Neural progenitor cell (in vitro differentiated cells): ENCODE results near the gene PHF13. TPM values are rescaled to one million over a fixed set of nuclear protein-coding genes. Genes with fewer than 3 reads are reported as not detected.

Source experiments
- DNase-seq: peaks from one replicate; pipeline ENCODE4 v3.0.0-alpha.2; 2016; ENCODE audit warnings: low spot score
- H2AFZ ChIP-seq: fragments of 200-600 bp; sonication (generic); replicated peaks from 2 replicates; pipeline ENCODE4 v1.6.1; 2016; ENCODE audit warnings: antibody characterized with exemption
- H3F3A ChIP-seq: fragments of 200-600 bp; sonication (generic); 2 replicates; pipeline ENCODE4 v1.6.1; 2016; ENCODE audit warnings: antibody characterized with exemption, low read depth
- H3K27ac ChIP-seq: fragments of 200-600 bp; sonication (generic); 2 replicates; pipeline ENCODE4 v1.5.1; 2016; ENCODE audit warnings: mild to moderate bottlenecking
- H3K27me3 ChIP-seq: fragments of 200-600 bp; sonication (generic); 2 replicates; pipeline ENCODE4 v1.6.1; 2016; ENCODE audit warnings: mild to moderate bottlenecking, moderate library complexity
- H3K36me3 ChIP-seq: fragments of 200-600 bp; sonication (generic); 2 replicates; pipeline ENCODE4 v1.5.1; 2016
- H3K4me1 ChIP-seq: fragments of 200-600 bp; sonication (generic); 2 replicates; pipeline ENCODE4 v1.6.1; 2016; ENCODE audit warnings: mixed run types
- H3K4me2 ChIP-seq: fragments of 200-600 bp; sonication (generic); 2 replicates; pipeline ENCODE4 v1.6.1; 2016
- H3K4me3 ChIP-seq: fragments of 200-600 bp; sonication (generic); 2 replicates; pipeline ENCODE4 v1.5.1; 2016
- H3K79me2 ChIP-seq: fragments of 200-600 bp; sonication (generic); 2 replicates; pipeline ENCODE4 v1.6.1; 2016; ENCODE audit warnings: low read depth
- H3K9ac ChIP-seq: fragments of 200-600 bp; sonication (generic); 2 replicates; pipeline ENCODE4 v1.6.1; 2016
- H3K9me3 ChIP-seq: fragments of 200-600 bp; sonication (generic); 2 replicates; pipeline ENCODE4 v1.5.1; 2016; ENCODE audit warnings: low read depth
- H4K20me1 ChIP-seq: fragments of 200-600 bp; sonication (generic); 2 replicates; pipeline ENCODE4 v1.6.1; 2016; ENCODE audit warnings: low read depth
- H3K27ac Mint-ChIP-seq: 3 replicates; pipeline ENCODE4 v1.8.0; 2021; ENCODE audit warnings: mixed read lengths
- H3K27me3 Mint-ChIP-seq: 2 replicates; pipeline ENCODE4 v1.8.0; 2022; ENCODE audit warnings: low read depth, mild to moderate bottlenecking, inconsistent platforms, moderate library complexity, mixed read lengths; ENCODE audit not compliant: insufficient read depth
- H3K36me3 Mint-ChIP-seq: 3 replicates; pipeline ENCODE4 v1.8.0; 2021; ENCODE audit warnings: mixed read lengths
- H3K4me1 Mint-ChIP-seq: 3 replicates; pipeline ENCODE4 v1.8.0; 2021; ENCODE audit warnings: mixed read lengths
- H3K4me3 Mint-ChIP-seq: 3 replicates; pipeline ENCODE4 v1.8.0; 2021; ENCODE audit warnings: mild to moderate bottlenecking, moderate library complexity, mixed read lengths
- H3K9me3 Mint-ChIP-seq: 3 replicates; pipeline ENCODE4 v1.8.0; 2020; ENCODE audit warnings: mixed read lengths
- EZH2 ChIP-seq: fragments of 200-600 bp; sonication (generic); IDR thresholded peaks from 2 replicates; pipeline ENCODE4 v1.6.1; 2017; ENCODE audit warnings: antibody characterized with exemption, mild to moderate bottlenecking, moderate library complexity
- EZH2phosphoT487 ChIP-seq: fragments of 200-600 bp; sonication (generic); IDR thresholded peaks from 2 replicates; pipeline ENCODE4 v1.6.1; 2017; ENCODE audit warnings: antibody characterized with exemption
- total RNA-seq: library from RNA; depleted of rRNA; stranded (reverse); fragments of >200 nt; gene quantifications from 2 replicates; pipeline ENCODE4 v1.2.3, GENCODE V29; 2015; ENCODE audit warnings: low replicate concordance
- TF ChIP-seq, protein P1 (sequence below): fragments of 200-600 bp; sonication (generic); IDR thresholded peaks from 2 replicates; pipeline ENCODE4 v1.5.1; 2017; ENCODE audit warnings: antibody characterized with exemption, mild to moderate bottlenecking

The PHF13 gene
- total RNA-seq, 1 donor from 2014 or later: 32.0 TPM

GRCh38 chr1:6581561-6582305 is 31.8 kb upstream of the PHF13 start:
- H3K9me3 Mint-ChIP-seq: no peaks in the 10 kb centered on the region
- peaks cover 13% of the 10 kb centered on the region for H3K4me1 ChIP-seq
- H3K4me1 Mint-ChIP-seq: peaks cover 29% of the 10 kb centered on the region
- TF ChIP-seq, protein P1, sequence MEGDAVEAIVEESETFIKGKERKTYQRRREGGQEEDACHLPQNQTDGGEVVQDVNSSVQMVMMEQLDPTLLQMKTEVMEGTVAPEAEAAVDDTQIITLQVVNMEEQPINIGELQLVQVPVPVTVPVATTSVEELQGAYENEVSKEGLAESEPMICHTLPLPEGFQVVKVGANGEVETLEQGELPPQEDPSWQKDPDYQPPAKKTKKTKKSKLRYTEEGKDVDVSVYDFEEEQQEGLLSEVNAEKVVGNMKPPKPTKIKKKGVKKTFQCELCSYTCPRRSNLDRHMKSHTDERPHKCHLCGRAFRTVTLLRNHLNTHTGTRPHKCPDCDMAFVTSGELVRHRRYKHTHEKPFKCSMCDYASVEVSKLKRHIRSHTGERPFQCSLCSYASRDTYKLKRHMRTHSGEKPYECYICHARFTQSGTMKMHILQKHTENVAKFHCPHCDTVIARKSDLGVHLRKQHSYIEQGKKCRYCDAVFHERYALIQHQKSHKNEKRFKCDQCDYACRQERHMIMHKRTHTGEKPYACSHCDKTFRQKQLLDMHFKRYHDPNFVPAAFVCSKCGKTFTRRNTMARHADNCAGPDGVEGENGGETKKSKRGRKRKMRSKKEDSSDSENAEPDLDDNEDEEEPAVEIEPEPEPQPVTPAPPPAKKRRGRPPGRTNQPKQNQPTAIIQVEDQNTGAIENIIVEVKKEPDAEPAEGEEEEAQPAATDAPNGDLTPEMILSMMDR: no peak
- TF ChIP-seq EZH2 (no peak), EZH2phosphoT487 (no peak)
- H3K27ac Mint-ChIP-seq: no peak overlapping the region
- H3K79me2 ChIP-seq: peaks cover 26% of the 10 kb centered on the region
- peak overlapping the region; percentile 72 for H3K4me3 Mint-ChIP-seq
- no peak overlapping the region for H2AFZ ChIP-seq
- peaks cover 13% of the 10 kb centered on the region for H3F3A ChIP-seq
- no peak overlapping the region for H3K4me3 ChIP-seq
- H3K27me3 Mint-ChIP-seq: peaks cover 7% of the 10 kb centered on the region
- H3K4me2 ChIP-seq: no peak overlapping the region
- no peaks in the 10 kb centered on the region for H3K36me3 Mint-ChIP-seq
- H3K36me3 ChIP-seq: no peaks in the 10 kb centered on the region
- no peak for DNase-seq
- peaks cover 16% of the 10 kb centered on the region for H4K20me1 ChIP-seq
- H3K27ac ChIP-seq: no peak overlapping the region
- H3K9ac ChIP-seq: no peak overlapping the region
- no peaks in the 10 kb centered on the region for H3K9me3 ChIP-seq
- H3K27me3 ChIP-seq: no peaks in the 10 kb centered on the region

- Histone ChIP-seq H3K79me2 (peaks cover 26% of the 10 kb centered on the region), H3K27me3 (no peaks in the 10 kb centered on the region), H3K9me3 (no peaks in the 10 kb centered on the region), H3F3A (peaks cover 13% of the 10 kb centered on the region), H4K20me1 (peaks cover 16% of the 10 kb centered on the region), H2AFZ (no peak overlapping the region), H3K4me1 (peaks cover 13% of the 10 kb centered on the region), H3K4me3 (no peak overlapping the region), H3K27ac (no peak overlapping the region), H3K9ac (no peak overlapping the region), H3K4me2 (no peak overlapping the region), H3K36me3 (no peaks in the 10 kb centered on the region)
- Mint-ChIP-seq H3K27ac (no peak overlapping the region), H3K27me3 (peaks cover 7% of the 10 kb centered on the region), H3K36me3 (no peaks in the 10 kb centered on the region), H3K4me3 (peak overlapping the region; percentile 71), H3K9me3 (no peaks in the 10 kb centered on the region), H3K4me1 (peaks cover 29% of the 10 kb centered on the region)
- no peak for DNase-seq
- TF ChIP-seq, protein P1: no peak
- TF ChIP-seq EZH2 (no peak), EZH2phosphoT487 (no peak)
Measured at GRCh38 chr1:6582370-6582769, 31.2 kb upstream of the PHF13 start.

GRCh38 chr1:6584126-6585080 is 29.1 kb upstream of the PHF13 start:
- TF ChIP-seq EZH2phosphoT487: no peak
- no peak for TF ChIP-seq EZH2
- TF ChIP-seq, protein P1: peak; percentile 18
- peak overlapping the region; percentile 27 for H3K27ac Mint-ChIP-seq
- peak overlapping the region; percentile 44 for H3K4me3 Mint-ChIP-seq
- no peaks in the 10 kb centered on the region for H3K27me3 ChIP-seq
- peaks cover 19% of the 10 kb centered on the region for H3K4me1 Mint-ChIP-seq
- peaks cover 7% of the 10 kb centered on the region for H3F3A ChIP-seq
- no peak overlapping the region for H3K27ac ChIP-seq
- no peak overlapping the region for H3K4me3 ChIP-seq
- peaks cover 26% of the 10 kb centered on the region for H3K79me2 ChIP-seq
- H4K20me1 ChIP-seq: peaks cover 16% of the 10 kb centered on the region
- DNase-seq: no peak
- H3K36me3 Mint-ChIP-seq: peaks cover 2% of the 10 kb centered on the region
- no peak overlapping the region for H2AFZ ChIP-seq
- H3K9ac ChIP-seq: no peak overlapping the region
- no peaks in the 10 kb centered on the region for H3K36me3 ChIP-seq
- no peak overlapping the region for H3K4me2 ChIP-seq
- peaks cover 7% of the 10 kb centered on the region for H3K27me3 Mint-ChIP-seq
- H3K9me3 Mint-ChIP-seq: no peaks in the 10 kb centered on the region
- no peaks in the 10 kb centered on the region for H3K9me3 ChIP-seq
- peaks cover 9% of the 10 kb centered on the region for H3K4me1 ChIP-seq
